A673 (cell line): Measurements from ENCODE around the gene CPB1.

Source experiments
- CTCF ChIP-seq: fragments of 300-800, 200-600 bp; sonication (generic); conservative IDR thresholded peaks from 2 replicates; pipeline ENCODE4 v1.5.1; 2017; ENCODE audit warnings: low read depth, mild to moderate bottlenecking, antibody characterized with exemption, low read length, moderate library complexity, mixed read lengths
- EZH2 ChIP-seq: fragments of 200-600 bp; sonication (generic); IDR thresholded peaks from 2 replicates; pipeline ENCODE4 v1.6.1; 2017; ENCODE audit warnings: borderline replicate concordance, low read depth, mild to moderate bottlenecking, mixed read lengths, antibody characterized with exemption, low read length; ENCODE audit not compliant: poor library complexity, severe bottlenecking

GRCh38 chr3:148903941-148904340 is 76.3 kb downstream of the CPB1 start:
- TF ChIP-seq CTCF (no peak), EZH2 (no peak)
